NCI-H524 (cell line): Measurements from ENCODE around the gene SLC25A25.
"Not testable (repeated sequence)": the region's sequence is repeated elsewhere in the genome, so short reads cannot be mapped to it uniquely, and the experiment has no call there.

Source experiments
- DNase-seq, 2 experiments: peaks; one replicate each; lab custom pipeline; 2025; lab: John Stamatoyannopoulos, UW

Gene SLC25A25

GRCh38 chr9:128051932-128052709, 15.9 kb upstream of the SLC25A25 start:
- DNase-seq = no peak

GRCh38 chr9:128053560-128053959, 14.5 kb upstream of the SLC25A25 start:
- no peak for DNase-seq

- no peak for DNase-seq
Observed at GRCh38 chr9:128054087-128054486, 13.9 kb upstream of the SLC25A25 start.

GRCh38 chr9:128055344-128056040, 12.5 kb upstream of the SLC25A25 start:
- peak in 1 of 2 experiments; percentile 57 for DNase-seq

GRCh38 chr9:128056086-128056485, 11.9 kb upstream of the SLC25A25 start:
- no peak for DNase-seq

- no peak for DNase-seq
Observed at GRCh38 chr9:128056887-128057723, 10.9 kb upstream of the SLC25A25 start.

GRCh38 chr9:128057724-128058409, 10.2 kb upstream of the SLC25A25 start:
- DNase-seq = no peak

GRCh38 chr9:128059365-128059983, 8.6 kb upstream of the SLC25A25 start:
- DNase-seq = no peak

- no peak for DNase-seq
Observed at GRCh38 chr9:128061275-128061960, 6.6 kb upstream of the SLC25A25 start.

- no peak for DNase-seq
Observed at GRCh38 chr9:128062279-128062678, 5.8 kb upstream of the SLC25A25 start.

GRCh38 chr9:128062846-128063831, 4.9 kb upstream of the SLC25A25 start:
- no peak for DNase-seq

- no peak for DNase-seq
Observed at GRCh38 chr9:128065907-128066712, 1.9 kb upstream of the SLC25A25 start.

- peak; percentile 99 to 100 for DNase-seq
Observed at GRCh38 chr9:128066713-128067644, 1.1 kb upstream of the SLC25A25 start, which contains the start of gene NAIF1. Gene NAIF1 (minus strand): TSS chr9:128067320. CDS start chr9:128067101, 219 bp downstream.

- DNase-seq = peak in 1 of 2 experiments; percentile 40
Observed at GRCh38 chr9:128068386-128069205, 564 bp downstream of the SLC25A25 start.

- DNase-seq = no peak
Observed at GRCh38 chr9:128070874-128071273, 2.8 kb downstream of the SLC25A25 start.

- not testable (repeated sequence) for DNase-seq
Observed at GRCh38 chr9:128071475-128071874, 3.4 kb downstream of the SLC25A25 start.
